Testis (tissue), 3 donors: Measurements from ENCODE around the gene PRPF40A. TPM values are rescaled to one million over a fixed set of nuclear protein-coding genes. Genes with fewer than 3 reads are reported as not detected.

Experiments
- DNase-seq: peaks from one replicate; pipeline ENCODE4 v3.0.0-alpha.2; 2019
- H3K27ac ChIP-seq, 2 donors: fragments of 200-600 bp; sonication (generic); one replicate each; pipeline ENCODE4 v1.5.1; 2019
- H3K27me3 ChIP-seq: fragments of 200-600 bp; sonication (generic); one replicate; pipeline ENCODE4 v1.5.1; 2019
- H3K36me3 ChIP-seq: fragments of 200-600 bp; sonication (generic); one replicate; pipeline ENCODE4 v1.5.1; 2017; ENCODE audit warnings: low read depth; ENCODE audit errors: missing control alignments
- H3K4me1 ChIP-seq: fragments of 200-600 bp; sonication (generic); one replicate; pipeline ENCODE4 v1.5.1; 2019
- H3K4me3 ChIP-seq, 2 donors: fragments of 200-600 bp; sonication (generic); one replicate each; pipeline ENCODE4 v1.5.1; 2017 to 2019
- H3K9me3 ChIP-seq: fragments of 200-600 bp; sonication (generic); one replicate; pipeline ENCODE4 v1.5.1; 2017
- CTCF ChIP-seq, 3 experiments: fragments of 450-650 bp in 2 of 3; fragments of 200-600 bp in 1 of 3; sonication (generic) in 1 of 3; IDR thresholded peaks; one replicate each; pipeline ENCODE4 v1.5.1; 2016 to 2019; ENCODE audit warnings: antibody characterized with exemption in 3 of 3, mild to moderate bottlenecking in 2 of 3, moderate library complexity in 1 of 3
- POLR2A ChIP-seq: fragments of 450-650 bp; IDR thresholded peaks from one replicate; pipeline ENCODE4 v1.6.1; 2017; ENCODE audit warnings: antibody characterized with exemption, mild to moderate bottlenecking, moderate library complexity
- WGBS, 2 donors: methylation state at CpG; one replicate each; pipeline ENCODE4 v1.1.5; 2018; 5-methylcytosine and 5-hydroxymethylcytosine counted together
- intact Hi-C: fragments of 100-400 bp; cut with DNase I; formaldehyde crosslinking; loops from one replicate; pipeline ENCODE4 v1.15.1; 2023; ENCODE audit warnings: low total_unique reads
- polyA plus RNA-seq: library from polyadenylated mRNA; stranded (reverse); fragments of 350-450 nt; fragmentation: Illumina TruSeq; extraction: RNeasy Lipid Tissue Mini Kit (QIAGEN cat#74804); gene quantifications from one replicate; pipeline ENCODE4 v1.2.3, GENCODE V29; 2014; ENCODE audit warnings: low read depth, low replicate concordance; ENCODE audit not compliant: insufficient read depth
- total RNA-seq, 2 donors: library from RNA; depleted of rRNA; stranded (reverse); fragments of >200 nt; gene quantifications; one replicate each; pipeline ENCODE4 v1.2.3, GENCODE V29; 2016

PRPF40A gene
- total and polyA plus RNA-seq, 3 donors from 2014 or later, result 33.1 to 116 (median 107) TPM

DNA sequence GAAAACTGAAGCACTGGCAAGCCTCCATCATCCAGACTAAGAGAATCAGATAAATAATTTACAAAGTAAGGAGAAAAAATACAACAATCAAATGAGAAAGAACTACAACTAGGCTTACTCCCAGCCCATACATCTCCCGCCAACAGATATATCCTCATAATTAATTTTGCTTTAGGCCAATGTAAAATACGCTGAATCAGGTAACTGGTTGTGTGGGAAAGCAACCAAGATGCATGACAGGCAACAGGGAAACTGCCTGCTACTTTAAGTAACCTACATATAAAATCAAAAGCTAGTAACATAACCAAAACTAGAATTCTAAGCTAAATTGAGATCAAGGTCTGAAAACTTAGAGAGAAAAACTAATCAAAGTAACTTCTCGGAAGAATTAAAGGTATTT lies 21.5 kb downstream of the PRPF40A start:
- Histone ChIP-seq H3K27ac (no peak overlapping the region), H3K27me3 (no peaks in the 10 kb centered on the region), H3K4me1 (no peaks in the 10 kb centered on the region), H3K9me3 (no peaks in the 10 kb centered on the region), H3K4me3 (no peak overlapping the region), H3K36me3 (no peaks in the 10 kb centered on the region)
- TF ChIP-seq CTCF (IDR thresholded peaks at IDR 0.05) (no peak), POLR2A (no peak)
- 94 to 98% methylated on average over 3 of the region's 3 CpGs for WGBS, 2 donors
- intact Hi-C loops, result no loop called here
- no peak for DNase-seq

- no peaks in the 10 kb centered on the region for H3K36me3 ChIP-seq
- TF ChIP-seq POLR2A (no peak), CTCF (IDR thresholded peaks at IDR 0.05) (no peak)
- no peak for DNase-seq
- H3K27me3 ChIP-seq, result no peaks in the 10 kb centered on the region
- H3K4me1 ChIP-seq, result no peaks in the 10 kb centered on the region
- intact Hi-C loops, result no loop called here
- H3K27ac ChIP-seq, result no peak overlapping the region
- no peak overlapping the region for H3K4me3 ChIP-seq
- no peaks in the 10 kb centered on the region for H3K9me3 ChIP-seq
- WGBS, 2 donors, result 55 to 60% methylated on average over 8 of the region's 8 CpGs
These were observed 23.1 kb downstream of the PRPF40A start for GRCh38 chr2:152694161-152694661.

DNA sequence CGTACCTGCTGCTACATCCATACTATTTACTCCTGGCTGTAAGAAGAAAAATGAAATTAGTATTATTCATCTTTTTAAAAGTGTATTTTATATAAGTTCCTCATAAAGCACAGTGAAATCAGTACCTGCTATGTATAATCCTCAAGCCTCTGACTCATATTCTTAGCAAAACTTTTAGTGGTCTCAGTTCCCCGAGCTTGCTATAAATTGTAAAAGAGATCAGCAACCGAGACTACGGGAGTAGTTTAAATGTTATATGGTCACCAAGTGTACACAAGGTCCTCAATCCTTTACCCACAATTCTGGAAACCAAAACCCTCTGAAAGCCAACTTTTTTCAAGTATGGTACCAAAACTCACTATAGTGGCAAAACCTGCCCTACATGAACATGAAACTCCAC lies 24.2 kb downstream of the PRPF40A start:
- Histone ChIP-seq H3K9me3 (no peaks in the 10 kb centered on the region), H3K27me3 (no peaks in the 10 kb centered on the region), H3K4me1 (no peaks in the 10 kb centered on the region), H3K36me3 (no peaks in the 10 kb centered on the region), H3K4me3 (no peak overlapping the region), H3K27ac (no peak overlapping the region)
- WGBS, 2 donors, result 95 to 98% methylated on average over 4 of the region's 4 CpGs
- DNase-seq, result no peak
- TF ChIP-seq CTCF (IDR thresholded peaks at IDR 0.05) (no peak), POLR2A (no peak)
- intact Hi-C loops, result no loop called here

DNA sequence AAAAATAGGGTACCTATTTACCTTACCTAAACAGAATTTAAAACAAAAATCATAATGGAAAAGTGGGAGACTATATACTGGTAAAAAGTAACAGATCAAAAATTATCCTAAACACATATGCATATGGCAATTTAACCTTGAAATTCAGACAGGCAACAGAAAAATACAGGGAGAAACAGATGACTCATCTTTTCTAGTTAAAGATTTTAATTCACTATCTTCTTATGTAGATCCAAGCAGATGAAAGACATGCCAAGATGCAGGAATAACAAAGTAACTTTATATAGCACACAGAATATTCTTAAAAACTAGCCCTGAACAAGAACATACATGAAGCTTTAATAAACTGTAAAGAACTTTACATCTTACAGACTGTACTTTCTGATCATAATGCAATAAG lies 30.9 kb downstream of the PRPF40A start:
- no peaks in the 10 kb centered on the region for H3K27me3 ChIP-seq
- H3K27ac ChIP-seq, result no peak overlapping the region
- H3K4me1 ChIP-seq, result no peaks in the 10 kb centered on the region
- no peak for DNase-seq
- H3K36me3 ChIP-seq, result no peaks in the 10 kb centered on the region
- no peak overlapping the region for H3K4me3 ChIP-seq
- no peaks in the 10 kb centered on the region for H3K9me3 ChIP-seq
- TF ChIP-seq POLR2A (no peak), CTCF (IDR thresholded peaks at IDR 0.05) (no peak)
- intact Hi-C loops, result no loop called here

GRCh38 chr2:152683400-152683799 lies 33.9 kb downstream of the PRPF40A start:
- TF ChIP-seq CTCF (IDR thresholded peaks at IDR 0.05) (no peak), POLR2A (no peak)
- Histone ChIP-seq H3K27ac (no peak overlapping the region), H3K4me1 (no peaks in the 10 kb centered on the region), H3K9me3 (no peaks in the 10 kb centered on the region), H3K36me3 (no peaks in the 10 kb centered on the region), H3K27me3 (no peaks in the 10 kb centered on the region), H3K4me3 (no peak overlapping the region)
- intact Hi-C loops, result no loop called here
- DNase-seq, result no peak
